Measurements from ENCODE around the gene LDHAL6B. TPM values are rescaled to one million over a fixed set of nuclear protein-coding genes. Genes with fewer than 3 reads are reported as not detected.

Gene LDHAL6B
- polyA plus RNA-seq, 1 donor (not counting 4 experiments of a cell fraction or from before 2014, with no cell fraction given): not detected

- DNase-seq (ENCODE audit: low read depth, low spot score) (no peak), FAIRE-seq (no peak)
- peak overlapping the region; percentile 17 for H3K4me2 ChIP-seq (ENCODE audit: control insufficient read depth, extremely low read depth, insufficient read depth, low read depth, low read length)
- H3K9ac ChIP-seq (ENCODE audit: control insufficient read depth, extremely low read depth, insufficient read depth, low read length): peak overlapping the region; percentile 70
- no peaks in the 10 kb centered on the region for H3K9me3 ChIP-seq (ENCODE audit: control insufficient read depth, low read depth, low read length)
- H3K79me2 ChIP-seq (ENCODE audit: control insufficient read depth, insufficient read depth, low read length): no peaks in the 10 kb centered on the region
- TF ChIP-seq EZH2 (IDR thresholded peaks at IDR 0.05; ENCODE audit: low read length): no peak
- no peak for TF ChIP-seq CTCF (optimal IDR thresholded peaks at IDR 0.05 in 1 of 3, IDR thresholded peaks at IDR 0.05 in 1 of 3, conservative IDR thresholded peaks at IDR 0.05 in 1 of 3; ENCODE audit: extremely low read depth in 1 of 3, insufficient read depth in 2 of 3, low read length in 3 of 3)
- no peak overlapping the region for H3K4me3 ChIP-seq (ENCODE audit: control insufficient read depth in 2 of 3, extremely low read depth in 1 of 3, insufficient read depth in 2 of 3, low read depth in 1 of 3, low read length in 3 of 3)
- H3K4me1 ChIP-seq (ENCODE audit: control insufficient read depth, extremely low read depth, insufficient read depth, low read length): peaks cover 71% of the 10 kb centered on the region
- H4K20me1 ChIP-seq (ENCODE audit: control insufficient read depth, extremely low read depth, insufficient read depth, low read length): no peaks in the 10 kb centered on the region
- dilution Hi-C loops (cut with MboI; ENCODE audit: extremely low pct_ligation_motif_present, low sequenced_read_pairs): no loop called here
- H3K36me3 ChIP-seq (ENCODE audit: control insufficient read depth in 2 of 2, extremely low read depth in 1 of 2, insufficient read depth in 2 of 2, low read length in 2 of 2): peaks cover 12 to 55% of the 10 kb centered on the region in 2 experiments
- no peaks in the 10 kb centered on the region for H3K27me3 ChIP-seq (ENCODE audit: control insufficient read depth, extremely low read depth, insufficient read depth, low read length)
- peak overlapping the region; percentile 91 for H3K27ac ChIP-seq (ENCODE audit: control insufficient read depth, insufficient read depth, low read length)
- H3K9me1 ChIP-seq (ENCODE audit: control insufficient read depth, extremely low read depth, insufficient read depth, low read length): peaks cover 3% of the 10 kb centered on the region
- no peak overlapping the region for H2AFZ ChIP-seq (ENCODE audit: control insufficient read depth, low read length)
Observed at GRCh38 chr15:59171067-59171397, 35.6 kb upstream of the LDHAL6B start.

GRCh38 chr15:59172289-59172901 is 34.2 kb upstream of the LDHAL6B start:
- Histone ChIP-seq H4K20me1 (ENCODE audit: control insufficient read depth, extremely low read depth, insufficient read depth, low read length) (no peaks in the 10 kb centered on the region), H3K4me3 (ENCODE audit: control insufficient read depth in 2 of 3, extremely low read depth in 1 of 3, insufficient read depth in 2 of 3, low read depth in 1 of 3, low read length in 3 of 3) (no peak overlapping the region), H2AFZ (ENCODE audit: control insufficient read depth, low read length) (no peak overlapping the region), H3K9me3 (ENCODE audit: control insufficient read depth, low read depth, low read length) (no peaks in the 10 kb centered on the region), H3K79me2 (ENCODE audit: control insufficient read depth, insufficient read depth, low read length) (no peaks in the 10 kb centered on the region), H3K4me2 (ENCODE audit: control insufficient read depth, extremely low read depth, insufficient read depth, low read depth, low read length) (no peak overlapping the region), H3K27ac (ENCODE audit: control insufficient read depth, insufficient read depth, low read length) (no peak overlapping the region), H3K9ac (ENCODE audit: control insufficient read depth, extremely low read depth, insufficient read depth, low read length) (no peak overlapping the region), H3K27me3 (ENCODE audit: control insufficient read depth, extremely low read depth, insufficient read depth, low read length) (no peaks in the 10 kb centered on the region), H3K36me3 (ENCODE audit: control insufficient read depth in 2 of 2, extremely low read depth in 1 of 2, insufficient read depth in 2 of 2, low read length in 2 of 2) (peaks cover 16 to 54% of the 10 kb centered on the region in 2 experiments), H3K9me1 (ENCODE audit: control insufficient read depth, extremely low read depth, insufficient read depth, low read length) (no peaks in the 10 kb centered on the region), H3K4me1 (ENCODE audit: control insufficient read depth, extremely low read depth, insufficient read depth, low read length) (peaks cover 64% of the 10 kb centered on the region)
- TF ChIP-seq CTCF (optimal IDR thresholded peaks at IDR 0.05 in 1 of 3, IDR thresholded peaks at IDR 0.05 in 1 of 3, conservative IDR thresholded peaks at IDR 0.05 in 1 of 3; ENCODE audit: extremely low read depth in 1 of 3, insufficient read depth in 2 of 3, low read length in 3 of 3) (no peak), EZH2 (IDR thresholded peaks at IDR 0.05; ENCODE audit: low read length) (no peak)
- FAIRE-seq (no peak), DNase-seq (ENCODE audit: low read depth, low spot score) (no peak)
- dilution Hi-C loops (cut with MboI; ENCODE audit: extremely low pct_ligation_motif_present, low sequenced_read_pairs): no loop called here

All from keratinocyte (primary cell).